Upper lobe of left lung (tissue), 6 donors: Measurements from ENCODE around the gene SYMPK. TPM values are rescaled to one million over a fixed set of nuclear protein-coding genes. Genes with fewer than 3 reads are reported as not detected.

Source experiments
- ATAC-seq, 2 donors: fragments of 200-7000 bp; cut with Tn5 transposase; one replicate each; pipeline ENCODE4 v1.9.1; 2022; ENCODE audit warnings: mild to moderate bottlenecking in 2 of 2, moderate library complexity in 2 of 2; ENCODE audit not compliant: low FRiP score in 2 of 2
- DNase-seq, 2 donors: peaks; one replicate each; pipeline ENCODE4 v3.0.0-alpha.2; 2019 to 2020
- H3K27ac ChIP-seq, 4 donors: fragments of 200-600 bp; sonication (generic); one replicate each; pipeline ENCODE4 v1.5.1; 2016 to 2019
- H3K27me3 ChIP-seq, 4 donors: fragments of 200-600 bp; sonication (generic); one replicate each; pipeline ENCODE4 v1.5.1; 2017 to 2019
- H3K36me3 ChIP-seq, 4 donors: fragments of 200-600 bp; sonication (generic); one replicate each; pipeline ENCODE4 v1.5.1; 2016 to 2019
- H3K4me1 ChIP-seq, 4 donors: fragments of 200-600 bp; sonication (generic); one replicate each; pipeline ENCODE4 v1.5.1; 2018 to 2019
- H3K4me3 ChIP-seq, 4 donors: fragments of 200-600 bp; sonication (generic); one replicate each; pipeline ENCODE4 v1.5.1; 2017 to 2019; ENCODE audit warnings: mild to moderate bottlenecking in 2 of 4, moderate library complexity in 1 of 4
- H3K9me3 ChIP-seq, 4 donors: fragments of 200-600 bp; sonication (generic); one replicate each; pipeline ENCODE4 v1.5.1; 2018 to 2019
- CTCF ChIP-seq, 6 experiments: fragments of 450-650 bp in 4 of 6; fragments of 200-600 bp in 2 of 6; sonication (generic) in 2 of 6; IDR thresholded peaks; one replicate each; pipeline ENCODE4 v1.5.1; 2016 to 2019; ENCODE audit warnings: antibody characterized with exemption in 6 of 6
- EP300 ChIP-seq, 4 donors: sonication (generic); formaldehyde crosslinking; IDR thresholded peaks; one replicate each; pipeline ENCODE4 v1.5.1; 2017; ENCODE audit warnings: antibody characterized with exemption in 4 of 4, control low read depth in 2 of 4
- POLR2A ChIP-seq, 4 donors: fragments of 450-650 bp; IDR thresholded peaks; one replicate each; pipeline ENCODE4 v1.5.1; 2016 to 2017; ENCODE audit warnings: antibody characterized with exemption in 4 of 4, mild to moderate bottlenecking in 2 of 4
- POLR2AphosphoS5 ChIP-seq, 2 donors: sonication (generic); formaldehyde crosslinking; IDR thresholded peaks; one replicate each; pipeline ENCODE4 v1.5.1; 2017; ENCODE audit warnings: antibody characterized with exemption in 2 of 2
- WGBS, 2 donors: methylation state at CpG; one replicate each; pipeline ENCODE4 v1.1.5; 2017 to 2018; 5-methylcytosine and 5-hydroxymethylcytosine counted together
- total RNA-seq, 6 donors: library from RNA; depleted of rRNA in 4 of 6; stranded (reverse); fragments of >200 nt in 4 of 6; gene quantifications; one replicate each; pipeline versions ENCODE4 v1.1.0 to v1.2.1, GENCODE V29; 2016 to 2021
- donor health status: DM: no; HTN: no; CAD: no; lungs with moderate emphysema.
- donor health status: DM: no; HTN: yes; CAD: no; lungs with severe emphysema.

The SYMPK gene
- total RNA-seq, 6 donors from 2014 or later, result 35.0 to 345 (median 76.0) TPM

GRCh38 chr19:45882652-45883585, 20.0 kb upstream of the SYMPK start:
- H3K27ac ChIP-seq, result peak overlapping the region in 3 of 4 donors; percentile 48 to 54 (median 48)
- 23 to 27% methylated on average over 16 to 40 of the region's 47 CpGs for WGBS, 2 donors
- peak; percentile 90 to 95 for DNase-seq
- H3K4me1 ChIP-seq, result peaks cover 35 to 52% (median 42%) of the 10 kb centered on the region in 4 donors
- H3K4me3 ChIP-seq, result peak overlapping the region in 3 of 4 donors; percentile 14 to 33 (median 30)
- H3K9me3 ChIP-seq, result no peaks in the 10 kb centered on the region
- no peaks in the 10 kb centered on the region for H3K27me3 ChIP-seq
- H3K36me3 ChIP-seq, result peaks cover 0 to 12% (median 4%) of the 10 kb centered on the region in 4 donors
- ATAC-seq, result peak; percentile 66 to 84
- TF ChIP-seq CTCF (IDR thresholded peaks at IDR 0.05), result peak; percentile 88 to 95 (median 91)
- TF ChIP-seq POLR2A (IDR thresholded peaks at IDR 0.05), result peak in 1 of 4 donors; percentile 41
- TF ChIP-seq EP300 (IDR thresholded peaks at IDR 0.05), result no peak

- WGBS, 2 donors, result 62 to 74% methylated on average over 3 of the region's 4 CpGs
- Histone ChIP-seq H3K27ac (peak overlapping the region in 3 of 4 donors; percentile 48 to 54 (median 48)), H3K4me1 (peaks cover 31 to 51% (median 43%) of the 10 kb centered on the region in 4 donors), H3K36me3 (peaks cover 0 to 12% (median 4%) of the 10 kb centered on the region in 4 donors), H3K27me3 (no peaks in the 10 kb centered on the region), H3K9me3 (no peaks in the 10 kb centered on the region), H3K4me3 (peak overlapping the region in 2 of 4 donors; percentile 14 to 33)
- TF ChIP-seq POLR2AphosphoS5 (IDR thresholded peaks at IDR 0.05) (no peak), CTCF (IDR thresholded peaks at IDR 0.05) (no peak), POLR2A (IDR thresholded peaks at IDR 0.05) (no peak), EP300 (IDR thresholded peaks at IDR 0.05) (no peak)
- no peak for ATAC-seq
- no peak for DNase-seq
These were observed 19.1 kb upstream of the SYMPK start for GRCh38 chr19:45881909-45882528.

GRCh38 chr19:45881082-45881908, 18.3 kb upstream of the SYMPK start:
- TF ChIP-seq POLR2AphosphoS5 (IDR thresholded peaks at IDR 0.05), result no peak
- TF ChIP-seq POLR2A (IDR thresholded peaks at IDR 0.05), result no peak
- no peak for TF ChIP-seq CTCF (IDR thresholded peaks at IDR 0.05)
- no peak for TF ChIP-seq EP300 (IDR thresholded peaks at IDR 0.05)
- no peak for ATAC-seq
- 81 to 84% methylated on average over 10 of the region's 10 CpGs for WGBS, 2 donors
- no peak overlapping the region for H3K4me3 ChIP-seq
- H3K9me3 ChIP-seq, result no peaks in the 10 kb centered on the region
- H3K36me3 ChIP-seq, result peaks cover 0 to 12% (median 4%) of the 10 kb centered on the region in 4 donors
- H3K4me1 ChIP-seq, result peaks cover 36 to 52% (median 47%) of the 10 kb centered on the region in 4 donors
- peaks cover 0 to 4% (median 0%) of the 10 kb centered on the region in 4 donors for H3K27me3 ChIP-seq
- peak overlapping the region in 1 of 4 donors; percentile 48 for H3K27ac ChIP-seq
- no peak for DNase-seq

- Histone ChIP-seq H3K36me3 (peaks cover 0 to 12% (median 4%) of the 10 kb centered on the region in 4 donors), H3K4me3 (no peak overlapping the region), H3K4me1 (peaks cover 32 to 46% (median 42%) of the 10 kb centered on the region in 4 donors), H3K27ac (no peak overlapping the region), H3K9me3 (no peaks in the 10 kb centered on the region), H3K27me3 (peaks cover 0 to 4% (median 0%) of the 10 kb centered on the region in 4 donors)
- TF ChIP-seq CTCF (IDR thresholded peaks at IDR 0.05), result no peak
- no peak for TF ChIP-seq EP300 (IDR thresholded peaks at IDR 0.05)
- TF ChIP-seq POLR2A (IDR thresholded peaks at IDR 0.05), result no peak
- TF ChIP-seq POLR2AphosphoS5 (IDR thresholded peaks at IDR 0.05), result no peak
- no peak for ATAC-seq
- WGBS, 2 donors, result 89 to 100% methylated on average over 2 of the region's 2 CpGs
- no peak for DNase-seq
These were observed 17.0 kb upstream of the SYMPK start for GRCh38 chr19:45879971-45880370.
